Esophagus muscularis mucosa (tissue), 4 donors: Measurements from ENCODE around the gene UQCR10. TPM values are rescaled to one million over a fixed set of nuclear protein-coding genes. Genes with fewer than 3 reads are reported as not detected.

Experiments
- DNase-seq: peaks from one replicate; pipeline ENCODE4 v3.0.0-alpha.2; 2017; ENCODE audit errors: extremely low spot score
- H3K27ac ChIP-seq, 4 donors: fragments of 200-600 bp; sonication (generic); replicated peaks in 1 of 4; 1 replicate in 3 of 4; 2 replicates in 1 of 4; pipeline ENCODE4 v1.5.1; 2016 to 2019; ENCODE audit warnings: mild to moderate bottlenecking in 1 of 4
- H3K27me3 ChIP-seq, 4 donors: fragments of 200-600 bp; sonication (generic); one replicate each; pipeline versions ENCODE4 v1.5.1 to v1.6.0; 2016 to 2019
- H3K36me3 ChIP-seq, 4 donors: fragments of 200-600 bp; sonication (generic); one replicate each; pipeline ENCODE4 v1.5.1; 2016 to 2019
- H3K4me1 ChIP-seq, 4 donors: fragments of 200-600 bp; sonication (generic); one replicate each; pipeline ENCODE4 v1.5.1; 2016 to 2019
- H3K4me3 ChIP-seq, 4 donors: fragments of 200-600 bp; sonication (generic); 1 replicate in 2 of 4; 2 replicates in 2 of 4; pipeline ENCODE4 v1.5.1; 2016 to 2019; ENCODE audit warnings: mild to moderate bottlenecking in 4 of 4, moderate library complexity in 1 of 4
- H3K9me3 ChIP-seq, 4 donors: fragments of 200-600 bp; sonication (generic); 1 replicate in 3 of 4; 2 replicates in 1 of 4; pipeline ENCODE4 v1.5.1; 2016 to 2019
- CTCF ChIP-seq, 3 experiments: fragments of 200-600 bp in 2 of 3; fragments of 450-650 bp in 1 of 3; sonication (generic) in 2 of 3; IDR thresholded peaks; one replicate each; pipeline ENCODE4 v1.5.1; 2017 to 2019; ENCODE audit warnings: antibody characterized with exemption in 3 of 3, mild to moderate bottlenecking in 2 of 3, moderate library complexity in 1 of 3
- EP300 ChIP-seq: sonication (generic); formaldehyde crosslinking; IDR thresholded peaks from one replicate; pipeline ENCODE4 v1.6.1; 2017; ENCODE audit warnings: antibody characterized with exemption
- POLR2A ChIP-seq: fragments of 450-650 bp; IDR thresholded peaks from one replicate; pipeline ENCODE4 v1.6.1; 2017; ENCODE audit warnings: antibody characterized with exemption, moderate library complexity, mild to moderate bottlenecking, low read depth
- POLR2AphosphoS5 ChIP-seq, 2 donors: sonication (generic); formaldehyde crosslinking; IDR thresholded peaks; one replicate each; pipeline ENCODE4 v1.6.1; 2017; ENCODE audit warnings: antibody characterized with exemption in 2 of 2
- WGBS: methylation state at CpG from one replicate; pipeline ENCODE4 v1.1.5; 2018; 5-methylcytosine and 5-hydroxymethylcytosine counted together
- intact Hi-C: fragments of 100-400 bp; cut with DNase I; formaldehyde crosslinking; loops from one replicate; pipeline ENCODE4 v1.15.1; 2023
- total RNA-seq, 4 donors: library from RNA; depleted of rRNA; stranded (reverse); fragments of >200 nt; gene quantifications; one replicate each; pipeline versions ENCODE4 v1.1.0 to v1.2.1, GENCODE V29; 2016

Gene UQCR10
- total RNA-seq, 4 donors from 2014 or later: 57.5 to 81.7 (median 59.0) TPM

- Histone ChIP-seq H3K36me3 (peaks cover 0 to 14% (median 11%) of the 10 kb centered on the region in 4 donors), H3K4me1 (peaks cover 0 to 5% (median 0%) of the 10 kb centered on the region in 4 donors), H3K9me3 (no peaks in the 10 kb centered on the region), H3K27ac (no peak overlapping the region), H3K27me3 (no peaks in the 10 kb centered on the region), H3K4me3 (no peak overlapping the region)
- WGBS: 79% methylated on average over 7 of the region's 7 CpGs
- intact Hi-C loops: no loop called here
- no peak for TF ChIP-seq POLR2AphosphoS5 (IDR thresholded peaks at IDR 0.05)
- no peak for DNase-seq
Observed at GRCh38 chr22:29758068-29758622, 9.0 kb upstream of the UQCR10 start.

- Histone ChIP-seq H3K27me3 (no peaks in the 10 kb centered on the region), H3K4me1 (peaks cover 0 to 5% (median 0%) of the 10 kb centered on the region in 4 donors), H3K9me3 (no peaks in the 10 kb centered on the region), H3K36me3 (peaks cover 0 to 7% (median 5%) of the 10 kb centered on the region in 4 donors), H3K27ac (no peak overlapping the region), H3K4me3 (no peak overlapping the region)
- WGBS: 70% methylated on average over 5 of the region's 5 CpGs
- intact Hi-C loops: no loop called here
- no peak for TF ChIP-seq EP300
- TF ChIP-seq CTCF (IDR thresholded peaks at IDR 0.05): no peak
- TF ChIP-seq POLR2A: no peak
- no peak for TF ChIP-seq POLR2AphosphoS5 (IDR thresholded peaks at IDR 0.05)
- DNase-seq: no peak
Observed at GRCh38 chr22:29758959-29759358, 8.2 kb upstream of the UQCR10 start.

GRCh38 chr22:29762263-29762662 is 4.9 kb upstream of the UQCR10 start:
- DNase-seq: no peak
- Histone ChIP-seq H3K27me3 (no peaks in the 10 kb centered on the region), H3K27ac (no peak overlapping the region), H3K9me3 (no peaks in the 10 kb centered on the region), H3K4me3 (no peak overlapping the region), H3K4me1 (peaks cover 10 to 19% (median 16%) of the 10 kb centered on the region in 4 donors), H3K36me3 (no peaks in the 10 kb centered on the region)
- intact Hi-C loops: loop anchor here (10.0 kb wide), 2 partner anchors 157 to 243 kb away; partner anchors contain the start of gene NF2
- 83% methylated on average over 15 of the region's 15 CpGs for WGBS
- TF ChIP-seq EP300: no peak
- TF ChIP-seq POLR2A: no peak
- TF ChIP-seq POLR2AphosphoS5 (IDR thresholded peaks at IDR 0.05): no peak
- TF ChIP-seq CTCF (IDR thresholded peaks at IDR 0.05): no peak

GRCh38 chr22:29765905-29766631 is 1.1 kb upstream of the UQCR10 start:
- 61% methylated on average over 13 of the region's 15 CpGs for WGBS
- peak overlapping the region; percentile 61 to 92 (median 77) for H3K4me3 ChIP-seq
- intact Hi-C loops: loop anchor here (10.0 kb wide), 2 partner anchors 161 to 239 kb away; partner anchors contain the start of gene NF2

More at GRCh38 chr22:29765905-29766631, 1.1 kb upstream of the UQCR10 start:
- H3K27ac ChIP-seq: peak overlapping the region; percentile 78 to 90 (median 84)
- H3K36me3 ChIP-seq: peaks cover 10 to 24% (median 19%) of the 10 kb centered on the region in 4 donors
- no peaks in the 10 kb centered on the region for H3K9me3 ChIP-seq
- peaks cover 29 to 37% (median 32%) of the 10 kb centered on the region in 4 donors for H3K4me1 ChIP-seq
- TF ChIP-seq POLR2AphosphoS5 (IDR thresholded peaks at IDR 0.05) (no peak), EP300 (no peak), CTCF (IDR thresholded peaks at IDR 0.05) (no peak), POLR2A (no peak)
- H3K27me3 ChIP-seq: no peaks in the 10 kb centered on the region
- DNase-seq: no peak
